Vagina (tissue), 2 donors: ENCODE measurements around the gene PNMA8C.

Experiments
- CTCF ChIP-seq, 3 experiments: fragments of 450-650 bp in 2 of 3; fragments of 200-600 bp in 1 of 3; sonication (generic) in 1 of 3; IDR thresholded peaks; one replicate each; pipeline ENCODE4 v1.5.1; 2017 to 2019; ENCODE audit warnings: antibody characterized with exemption in 3 of 3, mild to moderate bottlenecking in 2 of 3, moderate library complexity in 2 of 3
- POLR2A ChIP-seq, 2 donors: fragments of 450-650 bp; IDR thresholded peaks; one replicate each; pipeline ENCODE4 v1.6.1; 2017; ENCODE audit warnings: antibody characterized with exemption in 2 of 2, mild to moderate bottlenecking in 2 of 2, moderate library complexity in 2 of 2

- TF ChIP-seq CTCF (IDR thresholded peaks at IDR 0.05) (no peak), POLR2A (IDR thresholded peaks at IDR 0.05) (peak in 1 of 2 donors; percentile 89)
Measured at GRCh38 chr19:46413262-46414031, 15.3 kb downstream of the PNMA8C start, which contains the start of gene CCDC8.
